ENCODE data around the gene ATAT1.

The ATAT1 gene

DNA sequence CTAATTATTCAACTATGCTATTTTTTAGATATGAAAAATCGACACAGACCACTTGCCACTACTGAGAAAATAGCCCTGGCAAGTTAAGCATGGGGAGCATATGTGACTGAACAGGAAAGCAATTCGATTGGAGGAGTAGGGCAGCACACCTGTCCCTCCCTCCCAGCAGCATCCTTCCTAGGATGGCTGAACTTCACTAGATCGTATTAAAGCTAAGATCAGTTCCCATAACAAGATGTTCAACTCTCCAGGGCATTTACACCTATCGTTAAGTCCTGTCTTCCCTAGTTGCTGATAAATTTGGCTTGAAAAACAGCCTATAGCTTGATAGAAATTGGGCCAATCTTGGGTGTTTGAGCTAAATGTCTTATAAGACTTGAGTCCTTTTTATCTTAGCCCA lies 16.6 kb upstream of the ATAT1 start:
- TF ChIP-seq GATA2 (IDR thresholded peaks at IDR 0.05; ENCODE audit: low read depth, low read length) (no peak), GATA3 (IDR thresholded peaks at IDR 0.05; ENCODE audit: low read depth, low read length) (no peak)

DNA sequence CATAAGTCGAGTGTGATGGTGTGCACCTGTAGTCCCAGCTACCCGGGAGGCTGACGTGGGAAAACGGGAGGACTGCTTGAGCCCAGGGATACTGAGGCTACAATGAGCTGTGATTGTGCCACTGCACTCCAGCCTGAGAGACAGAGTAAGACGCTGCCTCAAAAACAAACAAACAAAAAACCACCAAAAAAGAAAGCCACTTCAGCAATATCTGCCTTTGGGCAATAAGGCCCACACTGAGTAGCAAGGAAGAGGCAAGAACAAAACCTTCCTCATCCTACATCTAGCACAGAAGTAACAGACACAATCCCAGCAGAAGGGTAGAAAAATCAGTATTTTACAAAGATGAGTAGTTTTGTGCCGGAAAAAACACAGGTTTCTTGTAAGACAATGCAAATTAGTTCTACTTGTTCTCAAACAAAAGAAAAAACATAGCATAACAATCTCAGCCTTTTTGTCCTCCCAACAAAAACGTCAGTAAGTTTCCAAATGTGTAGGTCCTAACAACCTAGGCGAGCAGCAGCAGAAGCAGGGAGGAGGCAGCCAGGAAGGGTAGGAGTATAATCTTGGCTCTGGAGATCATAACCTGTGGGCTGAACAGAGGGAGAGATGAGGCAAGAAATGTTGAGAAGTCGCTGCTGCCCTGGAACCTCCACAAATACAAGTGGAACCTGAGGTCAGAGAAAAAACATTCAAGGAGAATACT lies 15.4 kb upstream of the ATAT1 start:
- TF ChIP-seq GATA2 (IDR thresholded peaks at IDR 0.05; ENCODE audit: low read depth, low read length), result no peak
- no peak for TF ChIP-seq GATA3 (IDR thresholded peaks at IDR 0.05; ENCODE audit: low read depth, low read length)

DNA sequence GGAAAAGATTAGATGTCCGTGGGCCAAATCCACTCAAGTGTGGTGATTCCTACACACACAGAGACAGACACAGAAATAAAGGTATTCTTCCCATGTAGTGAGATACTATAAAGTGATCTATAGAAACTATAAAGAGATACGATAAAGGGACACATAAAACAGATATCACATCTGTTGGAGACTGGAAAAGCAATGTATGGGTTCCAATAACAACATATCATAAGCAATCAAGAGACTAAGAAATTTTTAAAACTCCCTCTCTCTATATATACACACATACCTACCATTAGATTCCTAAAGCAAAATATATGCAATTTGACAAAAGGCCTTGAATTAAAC lies 14.8 kb upstream of the ATAT1 start:
- TF ChIP-seq GATA3 (IDR thresholded peaks at IDR 0.05; ENCODE audit: low read depth, low read length) (no peak), GATA2 (IDR thresholded peaks at IDR 0.05; ENCODE audit: low read depth, low read length) (no peak)

DNA sequence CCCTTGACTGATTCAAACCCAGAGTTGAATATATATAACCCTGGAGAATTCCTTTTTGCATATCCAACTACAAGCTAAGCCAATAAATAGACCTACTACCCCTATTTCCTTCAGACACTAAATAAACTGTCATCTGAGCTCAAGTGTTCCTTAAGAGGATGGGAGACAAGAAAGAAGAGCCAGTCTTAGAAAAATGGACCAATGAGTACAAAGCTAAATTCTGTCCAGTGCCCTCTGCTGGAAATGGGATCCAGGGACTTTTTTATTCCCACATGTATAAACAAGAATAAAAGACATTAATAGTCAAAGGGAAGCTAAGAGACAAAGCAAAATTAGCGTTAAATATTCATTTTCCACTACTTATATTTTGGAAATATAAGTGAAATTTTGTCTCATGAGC lies 14.5 kb upstream of the ATAT1 start:
- no peak for TF ChIP-seq GATA2 (IDR thresholded peaks at IDR 0.05; ENCODE audit: low read depth, low read length)
- no peak for TF ChIP-seq GATA3 (IDR thresholded peaks at IDR 0.05; ENCODE audit: low read depth, low read length)

DNA sequence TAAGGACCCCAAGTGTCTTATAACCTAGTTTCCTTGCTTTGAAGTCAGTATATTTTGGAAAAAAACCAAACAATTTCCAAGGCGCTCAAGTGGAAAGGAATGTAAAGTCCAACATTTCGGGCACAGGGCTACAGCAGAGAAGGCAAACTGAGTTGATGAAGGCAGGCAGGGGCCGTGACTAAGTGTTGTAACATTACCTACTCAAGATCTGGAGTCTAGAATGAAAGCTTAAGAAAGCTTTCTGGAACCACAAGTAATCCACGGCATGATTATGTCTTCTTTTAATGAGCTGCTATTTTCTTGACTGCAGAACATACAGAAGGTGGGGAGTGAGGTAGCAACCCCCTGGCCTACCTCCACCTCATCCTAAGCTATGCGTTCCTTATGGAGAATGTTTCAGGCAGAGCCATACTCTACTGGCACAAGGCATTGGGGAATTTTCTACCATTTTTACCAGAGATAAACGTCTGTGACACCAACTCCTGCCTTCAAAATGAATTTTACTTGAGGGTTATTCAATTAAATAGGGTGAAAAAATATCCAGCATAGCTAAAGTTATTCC lies 13.9 kb upstream of the ATAT1 start:
- TF ChIP-seq GATA2 (IDR thresholded peaks at IDR 0.05; ENCODE audit: low read depth, low read length) (no peak), GATA3 (IDR thresholded peaks at IDR 0.05; ENCODE audit: low read depth, low read length) (no peak)

DNA sequence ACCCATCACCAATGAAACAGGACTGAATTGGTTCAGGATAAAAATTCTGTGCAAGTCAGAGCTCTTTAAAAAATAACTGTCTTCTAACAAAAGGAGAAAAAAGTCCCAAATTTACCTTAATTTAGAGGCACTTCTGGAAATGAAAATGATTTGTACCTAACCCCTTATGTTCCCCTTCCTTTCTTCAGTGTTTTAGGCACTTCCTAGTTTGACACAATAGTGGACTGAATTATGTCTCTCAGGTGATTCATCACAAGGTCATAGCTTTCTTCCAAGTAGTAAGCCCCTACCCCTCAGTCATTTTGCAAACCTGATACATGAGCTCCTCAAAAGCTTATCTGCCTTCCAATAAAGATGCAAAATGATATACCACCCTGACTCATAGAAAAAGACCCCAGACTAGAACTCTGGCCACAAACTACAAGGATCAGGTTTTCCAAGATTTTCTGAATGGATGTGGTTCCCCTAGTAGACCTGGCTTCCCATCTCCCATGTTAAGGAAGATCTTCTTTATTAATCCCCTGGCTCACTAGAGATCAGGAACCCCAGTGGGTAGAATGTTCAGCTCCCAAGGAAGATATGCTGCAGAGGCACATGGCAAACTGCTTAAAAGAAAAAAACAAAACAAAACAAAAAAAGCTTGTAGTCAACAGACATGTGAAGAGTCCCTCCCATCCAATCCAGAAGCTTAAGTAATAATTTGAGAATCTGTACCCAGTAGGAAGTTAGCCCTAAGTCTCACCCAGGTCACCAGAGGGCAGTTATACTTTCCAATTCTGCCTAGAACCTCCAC lies 13.2 kb upstream of the ATAT1 start:
- no peak for TF ChIP-seq GATA3 (IDR thresholded peaks at IDR 0.05; ENCODE audit: low read depth, low read length)

DNA sequence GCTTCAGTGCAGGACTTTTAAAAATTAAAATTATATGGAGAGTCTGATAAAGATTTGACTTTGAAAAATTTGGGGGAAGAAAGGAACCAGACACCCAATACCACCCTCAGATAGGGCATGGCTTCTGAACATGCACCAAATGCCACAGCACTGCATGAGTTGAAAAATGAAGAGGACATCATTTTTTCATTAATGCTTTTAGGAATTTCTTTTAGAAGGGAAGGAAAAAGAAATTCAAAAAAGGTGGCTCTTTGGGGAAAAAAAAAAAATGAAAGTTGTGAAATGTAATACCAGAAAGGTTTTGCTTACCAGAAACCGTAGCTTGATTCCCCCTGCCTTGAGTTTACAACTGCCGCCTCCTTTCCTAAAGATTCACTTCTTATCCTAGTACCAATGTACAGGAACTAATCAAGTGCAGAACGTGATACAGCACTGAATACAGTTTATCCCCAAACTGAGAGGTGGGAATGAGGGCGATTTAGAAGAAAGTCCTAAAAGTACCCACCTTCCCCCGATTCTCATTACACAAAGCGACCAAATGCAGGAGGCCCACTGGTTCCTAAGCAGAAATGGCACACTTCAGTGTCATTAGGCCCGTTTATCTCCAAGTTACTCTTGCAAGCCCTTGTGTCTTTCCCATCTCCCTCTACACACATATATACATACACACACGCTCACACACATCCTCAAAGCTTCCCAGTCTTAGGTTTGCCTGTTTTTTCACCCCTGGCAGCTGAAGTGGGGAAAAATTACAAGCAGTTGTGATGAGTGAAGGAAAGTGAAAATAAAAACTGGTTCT lies 12.4 kb upstream of the ATAT1 start:
- TF ChIP-seq GATA3 (IDR thresholded peaks at IDR 0.05; ENCODE audit: low read depth, low read length) (no peak), GATA2 (IDR thresholded peaks at IDR 0.05; ENCODE audit: low read depth, low read length) (no peak)

DNA sequence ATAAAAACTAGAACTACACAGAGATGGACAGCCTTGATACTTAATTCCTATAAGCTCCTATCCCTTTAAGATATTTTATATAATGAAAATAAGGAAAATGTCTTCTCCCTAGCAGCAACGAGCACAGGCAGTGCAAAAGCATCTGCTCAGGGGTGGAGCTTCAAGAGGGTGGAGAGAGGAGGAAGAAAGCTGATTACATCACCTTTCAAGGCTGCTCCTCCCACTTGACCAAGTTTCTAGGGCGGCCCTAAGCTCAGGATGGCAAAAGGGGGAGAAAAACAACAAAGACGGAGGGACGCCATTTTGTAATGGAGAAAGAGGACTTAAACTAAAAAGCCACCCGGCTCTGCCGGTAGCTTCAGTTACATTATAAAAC lies 11.8 kb upstream of the ATAT1 start:
- TF ChIP-seq GATA2 (IDR thresholded peaks at IDR 0.05; ENCODE audit: low read depth, low read length), result no peak
- no peak for TF ChIP-seq GATA3 (IDR thresholded peaks at IDR 0.05; ENCODE audit: low read depth, low read length)

DNA sequence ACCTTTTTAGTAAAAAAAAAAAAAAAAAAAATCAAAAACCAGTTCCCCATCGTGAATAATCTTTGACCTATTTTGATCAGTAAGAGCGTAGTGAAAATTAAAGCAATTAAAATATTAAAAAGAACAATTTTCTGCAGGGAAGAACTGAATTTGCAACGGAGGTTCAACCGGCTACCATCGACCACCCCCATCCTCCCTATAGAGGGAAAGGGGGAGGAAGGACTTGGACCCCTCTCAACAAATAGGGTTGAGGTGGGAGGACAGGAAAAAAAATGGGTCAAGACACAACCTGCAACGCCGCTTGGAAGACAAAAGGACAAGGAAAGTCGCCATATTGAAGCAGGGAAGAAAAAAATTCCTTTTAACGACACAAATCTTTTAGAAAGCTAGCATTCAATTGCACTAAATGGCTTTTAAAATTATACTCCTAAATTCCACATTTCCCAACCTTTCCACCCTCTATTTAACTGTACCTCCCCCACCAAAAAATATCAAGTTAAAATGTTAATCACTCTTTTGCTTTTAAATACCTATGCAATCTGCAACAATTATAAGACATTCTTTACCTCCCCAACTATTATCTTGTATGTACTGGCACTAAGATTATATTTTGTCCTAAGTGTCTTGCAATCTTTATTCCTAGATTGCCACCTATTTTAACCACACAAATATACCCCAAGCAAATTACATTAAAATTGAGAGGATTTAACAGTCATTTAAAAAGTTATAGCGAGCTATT lies 11.3 kb upstream of the ATAT1 start:
- no peak for TF ChIP-seq GATA2 (IDR thresholded peaks at IDR 0.05; ENCODE audit: low read depth, low read length)
- no peak for TF ChIP-seq GATA3 (IDR thresholded peaks at IDR 0.05; ENCODE audit: low read depth, low read length)

DNA sequence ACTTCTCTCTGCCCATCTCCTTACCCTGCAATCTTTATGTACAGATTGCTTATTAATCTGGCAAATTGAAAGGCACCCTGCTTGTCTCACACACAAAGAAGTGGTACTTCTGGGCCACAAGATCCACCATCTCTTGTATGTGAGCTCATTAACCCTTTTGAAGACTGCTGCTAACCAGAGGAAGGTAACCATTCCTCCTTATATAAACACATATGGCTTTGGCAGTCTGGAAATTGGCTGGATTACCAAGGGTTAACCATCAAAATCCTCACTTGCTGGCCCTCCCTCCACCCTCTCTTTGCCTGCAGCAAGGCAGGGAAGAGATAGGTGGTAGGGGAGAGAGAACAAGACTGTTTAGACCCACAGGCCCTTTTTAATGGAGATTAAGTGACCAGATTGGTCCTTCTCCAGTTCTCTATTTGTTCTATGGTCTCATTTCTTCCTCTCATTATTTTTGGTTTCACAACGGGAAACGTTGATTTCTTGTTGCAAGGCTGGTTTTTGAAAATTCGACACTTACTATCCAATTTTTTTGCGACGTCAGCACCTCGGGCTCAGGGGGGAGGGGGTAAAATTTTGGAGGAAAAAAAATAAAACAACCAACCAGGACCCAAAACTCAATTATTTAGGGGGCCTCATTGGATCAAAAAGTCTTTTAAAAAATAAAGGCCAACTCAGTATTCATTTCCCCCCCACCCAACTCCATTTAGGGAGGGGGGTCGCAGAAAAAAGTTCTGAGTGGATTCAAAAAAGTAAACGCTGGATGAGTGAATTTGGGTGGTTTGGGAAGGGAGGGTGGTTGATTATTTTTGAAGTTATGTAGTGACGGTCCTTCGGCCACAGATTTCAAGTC lies 10.5 kb upstream of the ATAT1 start:
- TF ChIP-seq GATA2 (IDR thresholded peaks at IDR 0.05; ENCODE audit: low read depth, low read length), result peak; percentile 43; the same call in 1 of the 2 replicates
- no peak for TF ChIP-seq GATA3 (IDR thresholded peaks at IDR 0.05; ENCODE audit: low read depth, low read length)

DNA sequence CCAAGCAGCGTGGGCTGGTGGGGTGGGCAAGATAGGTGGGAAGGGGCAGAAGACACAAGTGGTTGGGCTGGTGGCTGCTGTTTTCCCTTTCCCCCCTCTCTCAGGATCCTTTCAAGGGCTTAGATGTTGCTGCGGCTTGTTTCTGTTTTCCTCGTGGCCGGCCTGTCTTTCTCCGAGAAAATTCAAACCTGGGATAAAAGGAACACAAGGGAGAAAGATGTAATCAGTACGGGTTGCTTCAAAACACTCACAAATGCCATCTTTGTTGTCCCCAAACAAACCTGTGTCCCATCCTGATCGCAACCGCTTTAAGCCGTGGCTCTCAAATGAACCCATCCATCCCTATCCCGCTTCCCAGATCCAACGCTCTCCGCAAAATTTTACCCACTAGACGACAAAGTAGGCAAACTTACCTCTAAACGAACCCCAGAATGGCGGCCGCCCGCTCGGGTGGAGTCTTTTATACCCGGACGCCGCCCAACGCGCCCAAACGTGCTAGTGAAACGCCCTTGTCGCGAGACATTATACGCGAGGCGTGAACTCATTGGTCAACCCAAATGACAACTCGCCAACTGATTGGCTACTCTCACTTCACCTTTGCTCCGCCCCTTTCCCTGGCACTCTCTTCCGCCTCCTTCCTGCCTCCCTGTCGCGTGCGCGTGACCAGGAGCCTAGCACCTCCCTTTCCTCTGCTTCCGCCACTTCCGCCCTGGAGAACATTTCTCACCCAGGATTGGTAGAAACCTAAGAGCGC lies 9.7 kb upstream of the ATAT1 start, which contains the start of gene PPP1R10:
PPP1R10 (minus strand) TSS at position 433 of the 754 bp plus-strand sequence. CDS start 7,299 bp downstream, outside the sequence.
- TF ChIP-seq GATA2 (IDR thresholded peaks at IDR 0.05; ENCODE audit: low read depth, low read length) (peak; percentile 67), GATA3 (IDR thresholded peaks at IDR 0.05; ENCODE audit: low read depth, low read length) (no peak)

Data from SH-SY5Y (cell line).